ENCODE data around the gene CLCN3.

DNA sequence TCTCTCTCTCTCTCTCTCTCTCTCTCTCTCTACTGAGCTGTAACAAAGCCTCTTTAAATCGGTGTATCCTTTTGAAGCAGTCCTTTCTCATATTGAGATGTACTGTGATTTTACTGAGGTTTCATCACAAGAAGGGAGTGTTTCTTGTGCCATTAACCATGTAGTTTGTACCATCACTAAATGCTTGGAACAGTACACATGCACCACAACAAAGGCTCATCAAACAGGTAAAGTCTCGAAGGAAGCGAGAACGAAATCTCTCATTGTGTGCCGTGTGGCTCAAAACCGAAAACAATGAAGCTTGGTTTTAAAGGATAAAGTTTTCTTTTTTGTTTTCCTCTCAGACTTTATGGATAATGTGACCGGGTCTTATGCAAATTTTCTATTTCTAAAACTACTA, 100.2 kb downstream of the CLCN3 start:
- TF ChIP-seq, protein P1, sequence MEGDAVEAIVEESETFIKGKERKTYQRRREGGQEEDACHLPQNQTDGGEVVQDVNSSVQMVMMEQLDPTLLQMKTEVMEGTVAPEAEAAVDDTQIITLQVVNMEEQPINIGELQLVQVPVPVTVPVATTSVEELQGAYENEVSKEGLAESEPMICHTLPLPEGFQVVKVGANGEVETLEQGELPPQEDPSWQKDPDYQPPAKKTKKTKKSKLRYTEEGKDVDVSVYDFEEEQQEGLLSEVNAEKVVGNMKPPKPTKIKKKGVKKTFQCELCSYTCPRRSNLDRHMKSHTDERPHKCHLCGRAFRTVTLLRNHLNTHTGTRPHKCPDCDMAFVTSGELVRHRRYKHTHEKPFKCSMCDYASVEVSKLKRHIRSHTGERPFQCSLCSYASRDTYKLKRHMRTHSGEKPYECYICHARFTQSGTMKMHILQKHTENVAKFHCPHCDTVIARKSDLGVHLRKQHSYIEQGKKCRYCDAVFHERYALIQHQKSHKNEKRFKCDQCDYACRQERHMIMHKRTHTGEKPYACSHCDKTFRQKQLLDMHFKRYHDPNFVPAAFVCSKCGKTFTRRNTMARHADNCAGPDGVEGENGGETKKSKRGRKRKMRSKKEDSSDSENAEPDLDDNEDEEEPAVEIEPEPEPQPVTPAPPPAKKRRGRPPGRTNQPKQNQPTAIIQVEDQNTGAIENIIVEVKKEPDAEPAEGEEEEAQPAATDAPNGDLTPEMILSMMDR (IDR thresholded peaks at IDR 0.05; ENCODE audit: low read length), result no peak
- TF ChIP-seq EZH2 (IDR thresholded peaks at IDR 0.05; ENCODE audit: borderline replicate concordance, low read length), result no peak
